ENCODE data around the gene ATP6V0C.

GRCh38 chr16:2501946-2502895, 11.5 kb upstream of the ATP6V0C start:
- TF ChIP-seq CTCF (IDR thresholded peaks at IDR 0.05) (no peak), POLR2A (IDR thresholded peaks at IDR 0.05) (no peak)

Data from ovary (tissue), 3 donors.